ENCODE measurements around the gene ABCB4. TPM values are rescaled to one million over a fixed set of nuclear protein-coding genes. Genes with fewer than 3 reads are reported as not detected.

ABCB4 gene
- total RNA-seq, 1 donor from 2014 or later = not detected

GRCh38 chr7:87494454-87494853, 19.0 kb upstream of the ABCB4 start:
- Histone ChIP-seq H3K36me3 (ENCODE audit: control insufficient read depth, insufficient read depth, low read length) (no peaks in the 10 kb centered on the region), H3K27me3 (ENCODE audit: control insufficient read depth, insufficient read depth, low read length) (no peaks in the 10 kb centered on the region), H3K4me3 (ENCODE audit: low read depth, low read length) (no peak overlapping the region)
- TF ChIP-seq CTCF (IDR thresholded peaks at IDR 0.05; ENCODE audit: insufficient read depth, low read length, severe bottlenecking) = no peak
- FAIRE-seq (no peak), DNase-seq (ENCODE audit: low read depth) (no peak)

- Histone ChIP-seq H3K36me3 (ENCODE audit: control insufficient read depth, insufficient read depth, low read length) (no peaks in the 10 kb centered on the region), H3K4me3 (ENCODE audit: low read depth, low read length) (no peak overlapping the region), H3K27me3 (ENCODE audit: control insufficient read depth, insufficient read depth, low read length) (peaks cover 2% of the 10 kb centered on the region)
- no peak for FAIRE-seq
- TF ChIP-seq CTCF (IDR thresholded peaks at IDR 0.05; ENCODE audit: insufficient read depth, low read length, severe bottlenecking) = no peak
- DNase-seq (ENCODE audit: low read depth) = no peak
These were observed 7.7 kb upstream of the ABCB4 start for GRCh38 chr7:87483131-87483530.

- H3K4me3 ChIP-seq (ENCODE audit: low read depth, low read length) = no peak overlapping the region
- H3K27me3 ChIP-seq (ENCODE audit: control insufficient read depth, insufficient read depth, low read length) = peaks cover 2% of the 10 kb centered on the region
- no peaks in the 10 kb centered on the region for H3K36me3 ChIP-seq (ENCODE audit: control insufficient read depth, insufficient read depth, low read length)
- DNase-seq (ENCODE audit: low read depth) (no peak), FAIRE-seq (no peak)
- TF ChIP-seq CTCF (IDR thresholded peaks at IDR 0.05; ENCODE audit: insufficient read depth, low read length, severe bottlenecking) = no peak
These were observed 6.6 kb upstream of the ABCB4 start for GRCh38 chr7:87482115-87482514.

- no peak for TF ChIP-seq CTCF (IDR thresholded peaks at IDR 0.05; ENCODE audit: insufficient read depth, low read length, severe bottlenecking)
- no peak for DNase-seq (ENCODE audit: low read depth)
- FAIRE-seq = no peak
- no peaks in the 10 kb centered on the region for H3K36me3 ChIP-seq (ENCODE audit: control insufficient read depth, insufficient read depth, low read length)
- H3K27me3 ChIP-seq (ENCODE audit: control insufficient read depth, insufficient read depth, low read length) = peaks cover 9% of the 10 kb centered on the region
- H3K4me3 ChIP-seq (ENCODE audit: low read depth, low read length) = no peak overlapping the region
These were observed 4.9 kb upstream of the ABCB4 start for GRCh38 chr7:87480386-87480785.

GRCh38 chr7:87479951-87480350, 4.5 kb upstream of the ABCB4 start:
- TF ChIP-seq CTCF (IDR thresholded peaks at IDR 0.05; ENCODE audit: insufficient read depth, low read length, severe bottlenecking) = no peak
- Histone ChIP-seq H3K36me3 (ENCODE audit: control insufficient read depth, insufficient read depth, low read length) (no peaks in the 10 kb centered on the region), H3K27me3 (ENCODE audit: control insufficient read depth, insufficient read depth, low read length) (peaks cover 11% of the 10 kb centered on the region), H3K4me3 (ENCODE audit: low read depth, low read length) (no peak overlapping the region)
- DNase-seq (ENCODE audit: low read depth) (no peak), FAIRE-seq (no peak)

GRCh38 chr7:87476179-87476557, 688 bp upstream of the ABCB4 start:
- Histone ChIP-seq H3K4me3 (ENCODE audit: low read depth, low read length) (no peak overlapping the region), H3K27me3 (ENCODE audit: control insufficient read depth, insufficient read depth, low read length) (peaks cover 16% of the 10 kb centered on the region), H3K36me3 (ENCODE audit: control insufficient read depth, insufficient read depth, low read length) (no peaks in the 10 kb centered on the region)
- no peak for FAIRE-seq
- no peak for TF ChIP-seq CTCF (IDR thresholded peaks at IDR 0.05; ENCODE audit: insufficient read depth, low read length, severe bottlenecking)
- DNase-seq (ENCODE audit: low read depth) = no peak

Data from bronchial epithelial cell (primary cell).